Lower lobe of right lung (tissue), 2 donors: Measurements from ENCODE around the gene LGR5. TPM values are rescaled to one million over a fixed set of nuclear protein-coding genes. Genes with fewer than 3 reads are reported as not detected.

ENCODE experiments used
- ATAC-seq, 2 donors: fragments of 200-7000 bp; cut with Tn5 transposase; one replicate each; pipeline ENCODE4 v1.9.1; 2020 to 2022; ENCODE audit warnings: mild to moderate bottlenecking in 2 of 2, moderate library complexity in 2 of 2
- DNase-seq: peaks from one replicate; pipeline ENCODE4 v3.0.0-alpha.2; 2020
- H3K27ac ChIP-seq: fragments of 200-600 bp; one replicate; pipeline ENCODE4 v1.8.0; 2022
- H3K27me3 ChIP-seq: fragments of 200-600 bp; one replicate; pipeline ENCODE4 v1.8.0; 2022; ENCODE audit warnings: low read depth
- H3K36me3 ChIP-seq: fragments of 200-600 bp; one replicate; pipeline ENCODE4 v1.8.0; 2022; ENCODE audit warnings: mild to moderate bottlenecking
- H3K4me1 ChIP-seq: fragments of 200-600 bp; one replicate; pipeline ENCODE4 v1.8.0; 2022
- H3K4me3 ChIP-seq: fragments of 200-600 bp; one replicate; pipeline ENCODE4 v1.8.0; 2022; ENCODE audit warnings: mild to moderate bottlenecking
- H3K9me3 ChIP-seq: fragments of 200-600 bp; one replicate; pipeline ENCODE4 v1.8.0; 2022
- intact Hi-C: fragments of 100-400 bp; cut with DNase I; formaldehyde crosslinking; loops from one replicate; pipeline ENCODE4 v1.11.0; 2022
- total RNA-seq: library from RNA; stranded (reverse); fragmentation: NEBNext Ultra II Directional; extraction: Animal tissue kit (Norgen Biotek cat#: 25700); gene quantifications from one replicate; pipeline ENCODE4 v1.2.1, GENCODE V29; 2021
- TF ChIP-seq, protein P1 (sequence below): fragments of 200-600 bp; IDR thresholded peaks from one replicate; pipeline ENCODE4 v1.8.0; 2022; ENCODE audit warnings: antibody characterized with exemption, mild to moderate bottlenecking
- donor health status: DM: no; HTN: yes; CAD: no; lungs with severe emphysema.

The LGR5 gene
- total RNA-seq, 1 donor from 2014 or later = 1.2 TPM

- no peak overlapping the region for H3K4me3 ChIP-seq
- DNase-seq (no peak), ATAC-seq (no peak)
- intact Hi-C loops = no loop called here
- no peaks in the 10 kb centered on the region for H3K36me3 ChIP-seq
- no peaks in the 10 kb centered on the region for H3K27me3 ChIP-seq
- H3K4me1 ChIP-seq = no peaks in the 10 kb centered on the region
- H3K27ac ChIP-seq = no peak overlapping the region
- no peaks in the 10 kb centered on the region for H3K9me3 ChIP-seq
- TF ChIP-seq, protein P1, sequence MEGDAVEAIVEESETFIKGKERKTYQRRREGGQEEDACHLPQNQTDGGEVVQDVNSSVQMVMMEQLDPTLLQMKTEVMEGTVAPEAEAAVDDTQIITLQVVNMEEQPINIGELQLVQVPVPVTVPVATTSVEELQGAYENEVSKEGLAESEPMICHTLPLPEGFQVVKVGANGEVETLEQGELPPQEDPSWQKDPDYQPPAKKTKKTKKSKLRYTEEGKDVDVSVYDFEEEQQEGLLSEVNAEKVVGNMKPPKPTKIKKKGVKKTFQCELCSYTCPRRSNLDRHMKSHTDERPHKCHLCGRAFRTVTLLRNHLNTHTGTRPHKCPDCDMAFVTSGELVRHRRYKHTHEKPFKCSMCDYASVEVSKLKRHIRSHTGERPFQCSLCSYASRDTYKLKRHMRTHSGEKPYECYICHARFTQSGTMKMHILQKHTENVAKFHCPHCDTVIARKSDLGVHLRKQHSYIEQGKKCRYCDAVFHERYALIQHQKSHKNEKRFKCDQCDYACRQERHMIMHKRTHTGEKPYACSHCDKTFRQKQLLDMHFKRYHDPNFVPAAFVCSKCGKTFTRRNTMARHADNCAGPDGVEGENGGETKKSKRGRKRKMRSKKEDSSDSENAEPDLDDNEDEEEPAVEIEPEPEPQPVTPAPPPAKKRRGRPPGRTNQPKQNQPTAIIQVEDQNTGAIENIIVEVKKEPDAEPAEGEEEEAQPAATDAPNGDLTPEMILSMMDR = no peak
Observed at GRCh38 chr12:71465796-71466195, 26.2 kb downstream of the LGR5 start.

GRCh38 chr12:71469258-71469750, 29.7 kb downstream of the LGR5 start:
- TF ChIP-seq, protein P1 = no peak

DNA sequence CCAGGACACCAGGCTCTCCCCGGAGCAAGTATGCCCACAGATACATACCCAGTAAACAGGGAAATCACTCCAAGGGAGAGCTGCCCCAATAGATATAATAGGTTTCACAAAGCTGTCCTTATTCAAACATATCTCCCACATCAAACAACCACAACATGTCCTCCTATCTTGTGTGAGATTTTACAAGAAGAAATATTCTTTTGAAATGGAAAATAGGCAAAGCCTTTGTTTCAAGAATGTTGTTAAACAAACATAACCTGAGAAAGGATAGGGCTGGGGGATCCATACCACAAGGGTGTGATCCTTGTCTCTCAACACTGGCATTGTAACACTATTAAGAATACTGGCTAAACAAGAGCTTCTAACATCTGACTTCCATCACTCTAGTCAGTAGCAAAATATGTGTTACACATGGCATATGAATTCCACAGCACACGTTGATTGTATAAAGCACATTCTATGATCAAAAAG, 32.9 kb downstream of the LGR5 start:
- H3K27me3 ChIP-seq = no peaks in the 10 kb centered on the region
- no peak overlapping the region for H3K27ac ChIP-seq
- DNase-seq (no peak), ATAC-seq (no peak)
- H3K4me1 ChIP-seq = no peaks in the 10 kb centered on the region
- no peak overlapping the region for H3K4me3 ChIP-seq
- intact Hi-C loops = no loop called here
- no peaks in the 10 kb centered on the region for H3K9me3 ChIP-seq
- TF ChIP-seq, protein P1 = no peak
- no peaks in the 10 kb centered on the region for H3K36me3 ChIP-seq

More at GRCh38 chr12:71469258-71469750, 29.7 kb downstream of the LGR5 start:
- DNase-seq (no peak), ATAC-seq (no peak)
- Histone ChIP-seq H3K4me3 (no peak overlapping the region), H3K27me3 (no peaks in the 10 kb centered on the region), H3K4me1 (no peaks in the 10 kb centered on the region), H3K36me3 (no peaks in the 10 kb centered on the region), H3K9me3 (no peaks in the 10 kb centered on the region), H3K27ac (no peak overlapping the region)
- intact Hi-C loops = no loop called here

- no peak for DNase-seq
Observed at GRCh38 chr12:71474791-71475190, 35.2 kb downstream of the LGR5 start.

GRCh38 chr12:71475280-71475679, 35.7 kb downstream of the LGR5 start:
- no peak for DNase-seq
- H3K4me1 ChIP-seq = no peaks in the 10 kb centered on the region
- no peaks in the 10 kb centered on the region for H3K9me3 ChIP-seq
- H3K36me3 ChIP-seq = no peaks in the 10 kb centered on the region
- H3K4me3 ChIP-seq = no peak overlapping the region
- no peak for ATAC-seq
- H3K27me3 ChIP-seq = no peaks in the 10 kb centered on the region
- intact Hi-C loops = no loop called here
- TF ChIP-seq, protein P1 = no peak
- H3K27ac ChIP-seq = no peak overlapping the region

More at GRCh38 chr12:71474791-71475190, 35.2 kb downstream of the LGR5 start:
- H3K4me1 ChIP-seq = no peaks in the 10 kb centered on the region
- H3K27ac ChIP-seq = no peak overlapping the region
- no peaks in the 10 kb centered on the region for H3K36me3 ChIP-seq
- TF ChIP-seq, protein P1 = no peak
- H3K27me3 ChIP-seq = no peaks in the 10 kb centered on the region
- intact Hi-C loops = no loop called here
- ATAC-seq = no peak
- H3K9me3 ChIP-seq = no peaks in the 10 kb centered on the region
- no peak overlapping the region for H3K4me3 ChIP-seq
